Loucy (cell line): ENCODE results near the gene TRPM2.
"Not testable (repeated sequence)": the region's sequence is repeated elsewhere in the genome, so short reads cannot be mapped to it uniquely, and the experiment has no call there.

ENCODE experiments used
- CTCF ChIP-seq: fragments of 200-600 bp; sonication (generic); conservative IDR thresholded peaks from 2 replicates; pipeline ENCODE4 v1.5.1; 2014; ENCODE audit warnings: mild to moderate bottlenecking, antibody characterized with exemption, low read length
- EZH2phosphoT487 ChIP-seq: fragments of 200-600 bp; IDR thresholded peaks from 2 replicates; pipeline ENCODE4 v1.6.1; 2018; ENCODE audit warnings: antibody characterized with exemption, mild to moderate bottlenecking, moderate library complexity, borderline replicate concordance

GRCh38 chr21:44417621-44418107 is 64.2 kb downstream of the TRPM2 start:
- TF ChIP-seq CTCF, EZH2phosphoT487: not testable (repeated sequence)
